SK-N-SH (cell line): ENCODE measurements around the gene MAGI2.
A peak's percentile ranks its signal among the peaks of the same experiment; 100 is the strongest.

Source experiments
- EP300 ChIP-seq, 2 experiments: IDR thresholded peaks; 2 replicates each; pipeline versions ENCODE4 v1.4.0 to v1.6.1; 2012; ENCODE audit warnings: borderline replicate concordance in 1 of 2, low read depth in 1 of 2, low read length in 1 of 2
- MXI1 ChIP-seq: IDR thresholded peaks from 2 replicates; pipeline ENCODE4 v1.6.1; 2012; ENCODE audit warnings: mild to moderate bottlenecking, low read depth, low read length, improper control_type of control experiment
- NRF1 ChIP-seq: IDR thresholded peaks from 2 replicates; pipeline ENCODE4 v1.6.1; 2012; ENCODE audit warnings: low read depth, mild to moderate bottlenecking, low read length
- RAD21 ChIP-seq: IDR thresholded peaks from 2 replicates; pipeline ENCODE4 v1.6.1; 2012; ENCODE audit warnings: mild to moderate bottlenecking, low read length
- RCOR1 ChIP-seq: fragments of 150-350 bp; IDR thresholded peaks from 2 replicates; pipeline ENCODE4 v1.6.1; 2017; ENCODE audit warnings: antibody characterized with exemption, low read length
- TEAD4 ChIP-seq: IDR thresholded peaks from 2 replicates; pipeline ENCODE4 v1.4.0; 2012; ENCODE audit warnings: mild to moderate bottlenecking, borderline replicate concordance; ENCODE audit not compliant: insufficient read depth
- TF ChIP-seq, protein P1 (sequence below): fragments of 200-600 bp; sonication (generic); IDR thresholded peaks from 2 replicates; pipeline ENCODE4 v1.6.1; 2017; ENCODE audit warnings: antibody characterized with exemption, mild to moderate bottlenecking, moderate library complexity
- TF ChIP-seq, protein P2 (sequence below): IDR thresholded peaks from 2 replicates; pipeline ENCODE4 v1.4.0; 2012; ENCODE audit warnings: low read depth
- TF ChIP-seq, protein P3 (sequence below): IDR thresholded peaks from 2 replicates; pipeline ENCODE4 v1.4.0; 2012; ENCODE audit warnings: low read depth, borderline replicate concordance

DNA sequence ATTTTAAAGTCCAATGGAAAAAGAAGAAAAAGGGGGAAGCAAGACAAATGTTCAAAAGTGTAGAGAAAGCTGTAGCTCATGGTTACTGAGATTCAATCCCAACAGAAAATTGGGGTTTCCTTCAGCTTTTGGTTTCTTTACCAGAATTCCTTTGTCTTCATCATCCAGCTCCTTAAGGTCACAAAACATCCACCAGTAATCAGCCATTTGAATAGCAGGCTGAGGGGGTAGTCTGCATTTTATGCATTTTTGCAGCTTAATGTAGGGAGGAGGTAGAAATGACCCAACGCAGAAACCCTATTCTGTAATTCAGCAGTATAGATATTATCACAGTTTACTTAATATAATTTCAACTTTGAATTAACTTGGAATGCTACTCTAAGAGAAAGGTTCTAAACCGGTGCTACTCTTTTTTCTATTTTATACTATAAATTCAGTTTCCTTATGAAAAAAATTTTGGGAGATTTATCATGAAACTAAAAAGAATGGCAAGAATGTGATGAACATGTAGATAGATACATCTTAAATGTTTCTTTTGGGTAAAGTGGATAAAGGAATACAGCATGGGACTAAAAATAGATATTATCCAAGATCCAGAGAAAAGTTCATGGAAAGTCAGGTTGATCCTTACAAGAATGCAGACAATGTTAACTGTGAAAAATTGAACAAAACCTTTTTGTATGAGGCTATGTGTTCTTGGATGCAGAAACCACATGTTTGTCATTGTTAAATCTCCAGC, 1058.0 kb downstream of the MAGI2 start:
- TF ChIP-seq, protein P1, sequence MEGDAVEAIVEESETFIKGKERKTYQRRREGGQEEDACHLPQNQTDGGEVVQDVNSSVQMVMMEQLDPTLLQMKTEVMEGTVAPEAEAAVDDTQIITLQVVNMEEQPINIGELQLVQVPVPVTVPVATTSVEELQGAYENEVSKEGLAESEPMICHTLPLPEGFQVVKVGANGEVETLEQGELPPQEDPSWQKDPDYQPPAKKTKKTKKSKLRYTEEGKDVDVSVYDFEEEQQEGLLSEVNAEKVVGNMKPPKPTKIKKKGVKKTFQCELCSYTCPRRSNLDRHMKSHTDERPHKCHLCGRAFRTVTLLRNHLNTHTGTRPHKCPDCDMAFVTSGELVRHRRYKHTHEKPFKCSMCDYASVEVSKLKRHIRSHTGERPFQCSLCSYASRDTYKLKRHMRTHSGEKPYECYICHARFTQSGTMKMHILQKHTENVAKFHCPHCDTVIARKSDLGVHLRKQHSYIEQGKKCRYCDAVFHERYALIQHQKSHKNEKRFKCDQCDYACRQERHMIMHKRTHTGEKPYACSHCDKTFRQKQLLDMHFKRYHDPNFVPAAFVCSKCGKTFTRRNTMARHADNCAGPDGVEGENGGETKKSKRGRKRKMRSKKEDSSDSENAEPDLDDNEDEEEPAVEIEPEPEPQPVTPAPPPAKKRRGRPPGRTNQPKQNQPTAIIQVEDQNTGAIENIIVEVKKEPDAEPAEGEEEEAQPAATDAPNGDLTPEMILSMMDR: no peak
- TF ChIP-seq RAD21 (no peak), EP300 (IDR thresholded peaks at IDR 0.05; ENCODE audit: borderline replicate concordance in 1 of 2, low read depth in 1 of 2, low read length in 1 of 2) (0 out of 4 replicates have a peak, but pooled peaks of 1 of the 2 experiments have one; percentile 9), TEAD4 (0 out of 2 replicates have a peak, but pooled peaks have one; percentile 12), MXI1 (no peak), NRF1 (no peak), RCOR1 (no peak)
- TF ChIP-seq, protein P2, sequence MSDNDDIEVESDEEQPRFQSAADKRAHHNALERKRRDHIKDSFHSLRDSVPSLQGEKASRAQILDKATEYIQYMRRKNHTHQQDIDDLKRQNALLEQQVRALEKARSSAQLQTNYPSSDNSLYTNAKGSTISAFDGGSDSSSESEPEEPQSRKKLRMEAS: no peak
- TF ChIP-seq, protein P3, sequence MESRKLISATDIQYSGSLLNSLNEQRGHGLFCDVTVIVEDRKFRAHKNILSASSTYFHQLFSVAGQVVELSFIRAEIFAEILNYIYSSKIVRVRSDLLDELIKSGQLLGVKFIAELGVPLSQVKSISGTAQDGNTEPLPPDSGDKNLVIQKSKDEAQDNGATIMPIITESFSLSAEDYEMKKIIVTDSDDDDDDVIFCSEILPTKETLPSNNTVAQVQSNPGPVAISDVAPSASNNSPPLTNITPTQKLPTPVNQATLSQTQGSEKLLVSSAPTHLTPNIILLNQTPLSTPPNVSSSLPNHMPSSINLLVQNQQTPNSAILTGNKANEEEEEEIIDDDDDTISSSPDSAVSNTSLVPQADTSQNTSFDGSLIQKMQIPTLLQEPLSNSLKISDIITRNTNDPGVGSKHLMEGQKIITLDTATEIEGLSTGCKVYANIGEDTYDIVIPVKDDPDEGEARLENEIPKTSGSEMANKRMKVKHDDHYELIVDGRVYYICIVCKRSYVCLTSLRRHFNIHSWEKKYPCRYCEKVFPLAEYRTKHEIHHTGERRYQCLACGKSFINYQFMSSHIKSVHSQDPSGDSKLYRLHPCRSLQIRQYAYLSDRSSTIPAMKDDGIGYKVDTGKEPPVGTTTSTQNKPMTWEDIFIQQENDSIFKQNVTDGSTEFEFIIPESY: no peak
